ENCODE measurements around the gene CRIP3. TPM values are rescaled to one million over a fixed set of nuclear protein-coding genes. Genes with fewer than 3 reads are reported as not detected.

CRIP3 gene
- total and polyA plus RNA-seq, 2 of the 13 experiments (the other 11 are each of a cell fraction or from before 2014, with no cell fraction given): 6.3 to 9.3 TPM

- TF ChIP-seq FOXC1 (CRISPR knock-in tag; IDR thresholded peaks at IDR 0.05; ENCODE audit: borderline replicate concordance): peak; percentile 52; the same call in 1 of the 2 replicates
- no peak for TF ChIP-seq CBFB (CRISPR knock-in tag; IDR thresholded peaks at IDR 0.05)
- no peak for TF ChIP-seq ZNF883 (CRISPR knock-in tag; IDR thresholded peaks at IDR 0.05; ENCODE audit: not compliant biosample characterization)
- peak; percentile 79; the same call in 1 of the 2 replicates for TF ChIP-seq NRL (CRISPR knock-in tag; IDR thresholded peaks at IDR 0.05; ENCODE audit: borderline replicate concordance)
- peak; percentile 35; the same call in 1 of the 2 replicates for TF ChIP-seq MLX (CRISPR knock-in tag; IDR thresholded peaks at IDR 0.05)
- peak; percentile 50; the same call in 1 of the 2 replicates for TF ChIP-seq MAZ (IDR thresholded peaks at IDR 0.05; ENCODE audit: borderline replicate concordance, low read depth, low read length)
- no peak; the same call in 1 of the 2 replicates for TF ChIP-seq MAZ (CRISPR knock-in tag; IDR thresholded peaks at IDR 0.05; ENCODE audit: low read depth)
- TF ChIP-seq SOX5 (CRISPR knock-in tag; IDR thresholded peaks at IDR 0.05; ENCODE audit: borderline replicate concordance): peak; percentile 38; the same call in 1 of the 2 replicates
- peak; percentile 93 for TF ChIP-seq GATAD2A (CRISPR knock-in tag; IDR thresholded peaks at IDR 0.05)
- TF ChIP-seq ZNF749 (CRISPR knock-in tag; IDR thresholded peaks at IDR 0.05; ENCODE audit: borderline replicate concordance): peak; percentile 81; the same call in 1 of the 2 replicates
- TF ChIP-seq ONECUT2 (CRISPR knock-in tag; IDR thresholded peaks at IDR 0.05): no peak
- TF ChIP-seq ZKSCAN5 (CRISPR knock-in tag; IDR thresholded peaks at IDR 0.05): peak; percentile 93
- 0 out of 2 replicates have a peak, but pooled peaks have one; percentile 33 for TF ChIP-seq ELF3 (CRISPR knock-in tag; IDR thresholded peaks at IDR 0.05)
- 0 out of 2 replicates have a peak, but pooled peaks have one; percentile 69 for TF ChIP-seq ZNF33A (CRISPR knock-in tag; IDR thresholded peaks at IDR 0.05; ENCODE audit: borderline replicate concordance)
- peak; percentile 31; the same call in 1 of the 2 replicates for TF ChIP-seq CEBPB (IDR thresholded peaks at IDR 0.05; ENCODE audit: borderline replicate concordance, low read depth, low read length)
- TF ChIP-seq FOSL2 (CRISPR knock-in tag; IDR thresholded peaks at IDR 0.05): peak; percentile 39; the same call in 1 of the 2 replicates
- TF ChIP-seq CEBPZ (IDR thresholded peaks at IDR 0.05; ENCODE audit: low read length): no peak
- TF ChIP-seq ATAD3A (CRISPR knock-in tag; IDR thresholded peaks at IDR 0.05): no peak
- TF ChIP-seq SKI (IDR thresholded peaks at IDR 0.05; ENCODE audit: partially characterized antibody): peak; percentile 32
- TF ChIP-seq GMEB1 (CRISPR knock-in tag; IDR thresholded peaks at IDR 0.05; ENCODE audit: borderline replicate concordance): peak; percentile 12; the same call in 1 of the 2 replicates
- TF ChIP-seq PCBP1 (IDR thresholded peaks at IDR 0.05; ENCODE audit: borderline replicate concordance, low read depth, low read length): 0 out of 2 replicates have a peak, but pooled peaks have one; percentile 43
- no peak for TF ChIP-seq HOXA7 (CRISPR knock-in tag; IDR thresholded peaks at IDR 0.05)
- 0 out of 2 replicates have a peak, but pooled peaks have one; percentile 23 for TF ChIP-seq CC2D1A (CRISPR knock-in tag; IDR thresholded peaks at IDR 0.05)
- peak; percentile 32; the same call in 1 of the 2 replicates for TF ChIP-seq CEBPG (CRISPR knock-in tag; IDR thresholded peaks at IDR 0.05)
- peak; percentile 50; the same call in 1 of the 2 replicates for TF ChIP-seq ZNF225 (CRISPR knock-in tag; IDR thresholded peaks at IDR 0.05)
Observed at GRCh38 chr6:43277643-43278523, 30.7 kb downstream of the CRIP3 start (continued).
